ENCODE measurements around the gene TMED3.

Gene TMED3

GRCh38 chr15:79310985-79311900 lies at the start of gene TMED3:
Gene TMED3 (plus strand): TSS chr15:79311112. CDS start chr15:79311250, 138 bp downstream.
- DNase-seq (ENCODE audit: low read depth in 2 of 2, low spot score in 1 of 2): peak; percentile 36 to 65

DNA sequence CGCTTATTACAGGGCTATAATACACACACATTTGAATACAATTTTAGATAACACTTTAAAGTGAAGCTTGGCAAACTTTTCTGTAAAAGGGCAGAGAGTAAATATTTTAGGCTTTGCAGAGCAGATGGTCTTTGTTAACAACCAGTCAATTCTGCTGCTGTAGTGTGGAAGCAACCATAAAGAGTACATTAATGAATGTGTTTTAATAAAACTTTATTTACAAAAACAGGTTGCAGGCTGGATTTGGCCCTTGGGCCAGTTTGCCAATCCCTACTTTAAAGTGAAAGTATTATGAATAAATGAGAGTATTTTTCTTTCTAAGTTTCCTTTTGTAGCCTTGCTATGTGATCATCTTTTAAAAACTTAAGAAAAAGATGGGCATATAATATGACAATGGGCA lies 49.1 kb upstream of the TMED3 start:
- no peak for DNase-seq (ENCODE audit: low read depth in 2 of 2, low spot score in 1 of 2)

DNA sequence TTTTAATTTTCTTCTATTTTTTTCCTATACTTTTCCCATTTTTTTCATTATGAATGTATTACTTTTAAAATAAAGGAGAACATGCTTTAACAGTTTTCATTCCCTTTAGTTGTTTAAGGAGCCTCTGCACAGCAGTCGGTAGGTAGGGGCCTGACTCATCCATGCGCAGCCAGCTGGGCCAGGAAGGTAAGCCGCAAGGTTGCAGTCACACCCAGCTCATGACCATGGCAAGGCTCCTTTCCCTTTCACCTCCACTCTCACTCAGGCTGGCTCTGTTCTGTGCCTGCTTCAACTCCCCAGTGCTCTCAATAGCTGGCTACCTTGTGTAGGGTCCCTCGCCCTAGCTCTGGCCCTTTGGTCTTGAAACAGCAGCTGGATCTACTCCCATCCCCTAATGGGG lies 45.7 kb upstream of the TMED3 start:
- no peak for DNase-seq (ENCODE audit: low read depth in 2 of 2, low spot score in 1 of 2)

DNA sequence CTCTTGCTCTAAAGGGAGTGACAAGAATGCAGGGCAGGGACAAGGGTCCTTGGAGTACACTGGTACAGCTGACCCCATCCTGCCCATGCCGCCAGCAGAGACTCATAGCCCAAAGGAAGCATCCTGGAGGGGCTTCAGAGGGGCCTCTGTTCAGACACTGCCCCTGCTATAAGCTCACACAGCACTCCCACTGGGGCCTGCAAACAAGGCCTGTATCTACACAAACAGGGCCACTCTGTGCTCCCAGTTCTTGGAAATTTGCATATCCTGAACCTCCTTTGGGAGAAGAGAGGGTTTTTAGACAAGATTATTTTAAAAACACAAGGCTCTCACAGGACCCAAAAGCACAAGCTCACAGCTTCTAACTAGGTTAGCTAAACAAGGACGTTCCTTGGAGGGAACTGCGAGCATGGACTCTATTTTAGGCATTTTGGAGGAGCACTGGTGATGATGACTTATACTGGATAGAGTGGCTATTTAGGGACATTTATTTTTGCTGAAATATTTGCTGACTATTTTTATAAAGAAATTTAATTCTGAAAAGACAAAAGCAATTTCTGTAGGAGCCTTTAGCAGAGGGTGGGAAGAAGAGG lies 44.8 kb upstream of the TMED3 start:
- no peak for DNase-seq (ENCODE audit: low read depth in 2 of 2, low spot score in 1 of 2)

DNA sequence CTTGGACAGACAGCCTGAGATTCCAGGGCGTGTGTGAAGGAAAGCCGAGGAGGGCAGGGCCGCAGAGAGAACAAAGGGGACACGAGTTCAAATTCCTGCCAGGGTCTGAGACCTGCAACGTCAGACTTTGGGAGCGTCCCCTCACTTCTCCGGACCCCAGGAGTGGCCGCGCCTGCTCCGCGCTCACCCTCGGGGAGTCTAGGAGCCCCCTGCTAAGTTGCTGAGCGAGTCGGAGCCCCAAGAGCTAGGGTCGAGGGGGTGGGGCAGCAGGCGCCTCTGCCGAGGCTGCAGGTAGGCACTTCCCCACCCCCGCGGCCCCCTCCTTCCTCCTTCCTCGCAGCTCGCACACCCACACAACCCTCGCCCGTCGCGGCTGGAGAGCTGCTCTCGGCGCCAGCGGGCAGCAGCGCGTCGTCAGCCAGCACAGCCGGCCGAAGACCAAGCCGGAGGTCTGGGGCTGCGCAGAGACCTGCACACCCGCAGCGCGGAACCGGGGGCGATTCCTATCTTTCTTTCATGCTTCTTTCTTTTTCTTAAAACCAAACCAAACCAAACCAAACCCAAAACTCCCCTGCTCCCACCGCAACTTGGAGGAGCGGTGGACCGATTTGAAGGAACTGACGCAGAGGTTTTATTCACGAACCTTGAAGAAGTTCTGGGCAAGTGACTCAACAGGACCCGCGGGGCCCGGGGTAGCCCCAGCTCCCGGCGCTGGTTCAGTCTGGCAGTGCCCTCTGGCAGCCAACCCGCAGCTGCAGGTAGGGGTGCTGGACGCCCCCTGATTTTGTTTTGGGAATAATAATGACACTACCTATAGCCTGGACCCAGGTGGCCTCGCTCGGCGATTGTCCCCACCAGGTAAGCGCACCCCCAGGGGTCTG lies 28.3 kb upstream of the TMED3 start, which contains the start of gene ANKRD34C:
Gene ANKRD34C, plus strand, starts transcription at position 352 of the 881 bp plus-strand sequence. CDS start 10,563 bp downstream, outside the sequence.
- no peak for DNase-seq (ENCODE audit: low read depth in 2 of 2, low spot score in 1 of 2)

- peak in 1 of 2 donors; percentile 12 for DNase-seq (ENCODE audit: low read depth in 2 of 2, low spot score in 1 of 2)
Measured at GRCh38 chr15:79283252-79284048, 27.5 kb upstream of the TMED3 start.

DNA sequence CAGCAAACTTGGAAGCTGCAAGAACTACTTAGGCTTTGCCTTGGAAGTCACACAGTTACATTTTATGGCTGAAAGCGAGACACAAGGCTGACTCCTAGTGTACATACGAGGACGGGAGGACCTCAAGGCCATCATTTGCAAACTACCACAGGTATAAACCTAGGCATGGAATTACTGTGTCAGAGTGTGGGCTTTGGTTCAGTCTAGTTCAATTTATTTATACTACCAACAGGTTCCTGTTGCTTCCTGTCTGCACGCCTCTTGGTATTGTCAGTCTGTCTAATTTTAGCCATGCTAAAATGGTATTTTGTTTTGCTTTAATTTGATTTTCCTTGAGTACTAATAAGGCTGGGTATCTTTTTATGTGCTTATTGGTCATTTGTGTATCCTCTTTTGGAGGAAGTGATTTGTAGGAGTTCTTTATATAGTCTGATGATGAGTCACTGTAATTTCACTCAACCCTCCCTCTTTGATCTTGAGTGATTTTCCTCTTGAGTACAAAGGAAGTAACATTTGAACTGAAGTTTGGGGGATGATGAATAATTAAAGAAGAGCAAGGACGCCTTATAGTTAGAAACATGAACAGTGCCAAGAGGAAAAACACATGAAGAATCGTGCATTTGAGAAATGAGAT lies 20.2 kb upstream of the TMED3 start:
- no peak for DNase-seq (ENCODE audit: low read depth in 2 of 2, low spot score in 1 of 2)

DNA sequence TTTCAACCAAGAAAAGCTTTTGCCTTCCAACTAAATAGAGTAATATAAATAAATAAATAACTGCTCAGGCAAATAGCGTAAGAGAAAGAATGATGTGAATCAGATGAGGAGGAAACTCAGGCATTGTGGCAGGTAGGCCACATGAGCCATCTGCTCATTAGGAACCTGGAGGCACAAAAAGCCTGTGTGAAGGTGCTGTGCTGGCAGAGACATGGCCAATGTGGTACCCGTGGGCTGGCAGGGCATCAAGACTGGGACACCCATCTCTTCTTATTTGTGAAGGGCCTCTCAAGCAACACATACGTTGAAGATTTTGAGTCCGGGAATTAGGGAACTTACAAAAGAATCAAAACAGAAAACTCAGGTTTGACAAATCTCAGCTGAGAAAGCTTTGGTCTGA lies 18.9 kb upstream of the TMED3 start:
- DNase-seq (ENCODE audit: low read depth in 2 of 2, low spot score in 1 of 2): no peak

DNA sequence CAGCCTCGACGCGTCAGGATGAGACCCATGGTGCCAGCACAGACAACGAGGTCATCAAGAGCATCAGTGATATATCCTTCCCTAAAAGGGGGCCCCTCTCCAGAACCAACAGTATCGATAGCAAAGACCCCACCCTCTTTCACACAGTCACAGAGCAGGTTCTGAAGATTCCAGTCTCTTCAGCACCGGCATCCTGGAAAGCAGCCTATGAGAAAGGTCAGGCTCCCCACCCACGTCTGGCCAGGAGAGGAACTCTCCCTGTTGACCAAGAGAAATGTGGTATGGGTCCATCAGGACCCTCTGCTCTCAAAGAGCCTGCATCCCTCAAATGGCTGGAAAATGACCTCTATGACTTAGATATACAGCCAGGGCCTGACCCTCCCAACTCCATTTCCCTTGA lies 16.8 kb upstream of the TMED3 start:
- DNase-seq (ENCODE audit: low read depth in 2 of 2, low spot score in 1 of 2): no peak

DNA sequence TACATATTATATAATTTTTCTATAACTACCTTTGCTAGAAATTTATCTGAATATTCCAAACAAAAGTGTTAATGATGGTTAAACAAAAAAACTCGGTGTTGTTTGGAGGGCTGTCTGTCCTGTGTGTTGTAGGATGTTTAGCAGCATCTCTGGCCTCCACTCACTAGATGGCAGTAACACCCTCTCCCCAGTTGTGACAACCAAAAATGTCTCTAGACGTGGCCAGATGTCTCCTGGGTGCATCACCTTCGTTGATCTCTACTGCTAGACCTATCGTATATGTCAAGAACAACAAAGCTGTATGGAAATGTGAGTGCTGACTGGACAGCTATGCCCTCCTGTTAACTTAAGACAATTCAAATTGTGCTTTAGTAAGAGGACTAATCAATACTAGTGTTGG lies 14.3 kb upstream of the TMED3 start:
- no peak for DNase-seq (ENCODE audit: low read depth in 2 of 2, low spot score in 1 of 2)

GRCh38 chr15:79299126-79299840 lies 11.6 kb upstream of the TMED3 start:
- DNase-seq (ENCODE audit: low read depth in 2 of 2, low spot score in 1 of 2): no peak

- DNase-seq (ENCODE audit: low read depth in 2 of 2, low spot score in 1 of 2): no peak
Measured at GRCh38 chr15:79299841-79300235, 11.1 kb upstream of the TMED3 start.

DNA sequence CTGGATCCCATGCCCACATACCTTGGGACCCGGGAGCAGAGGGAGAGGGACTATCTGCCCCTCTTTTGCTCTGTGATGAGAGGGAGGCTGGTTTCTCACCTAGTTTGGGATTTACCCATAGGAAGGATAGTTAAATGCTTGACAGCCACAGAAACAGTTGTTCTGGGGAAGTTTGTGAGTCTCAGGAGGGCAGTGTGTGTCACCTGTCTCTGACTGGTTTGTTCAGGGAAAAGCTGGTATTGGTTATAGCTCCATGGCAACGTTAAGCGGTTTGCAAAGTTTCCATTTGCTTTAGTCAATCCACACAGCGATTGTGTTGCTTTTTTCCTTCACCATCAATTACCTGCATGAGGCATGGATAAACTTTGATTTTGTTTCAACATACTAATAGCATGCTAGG lies 3.7 kb upstream of the TMED3 start:
- no peak for DNase-seq (ENCODE audit: low read depth in 2 of 2, low spot score in 1 of 2)

GRCh38 chr15:79308874-79309273 lies 2.0 kb upstream of the TMED3 start:
- DNase-seq (ENCODE audit: low read depth in 2 of 2, low spot score in 1 of 2): no peak

- no peak for DNase-seq (ENCODE audit: low read depth in 2 of 2, low spot score in 1 of 2)
Measured at GRCh38 chr15:79310612-79310984, 314 bp upstream of the TMED3 start.

DNA sequence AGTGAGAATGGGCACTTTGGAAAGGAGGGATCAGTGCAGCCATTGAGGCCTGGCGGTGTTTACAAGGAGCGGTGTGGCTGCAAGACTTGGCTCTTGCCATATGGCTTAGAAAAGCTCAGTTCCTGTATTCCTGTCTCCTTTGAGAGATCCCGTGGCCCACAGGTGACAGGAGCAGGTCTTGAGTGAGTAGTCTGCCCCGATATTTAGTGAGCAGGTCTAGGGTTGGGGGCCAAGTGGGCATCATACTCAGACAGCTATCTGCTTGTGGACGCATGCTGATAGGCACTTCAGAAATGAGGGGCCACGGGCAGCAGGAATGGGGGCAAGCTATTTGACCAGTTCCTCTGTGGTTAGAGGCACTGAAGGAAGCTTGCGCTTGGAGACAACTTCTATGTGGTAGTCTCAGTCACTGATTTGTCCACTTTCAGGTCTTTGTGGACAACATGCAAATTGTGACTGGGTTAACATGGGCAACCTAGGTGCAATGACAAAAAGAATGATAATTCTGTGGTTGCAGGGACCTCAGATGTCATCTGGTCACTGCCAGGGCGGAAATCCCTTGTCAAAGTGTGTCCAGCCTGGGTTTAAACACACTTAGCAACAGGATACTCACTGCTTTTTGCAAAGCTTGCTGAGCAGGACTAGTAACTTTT lies 1.1 kb downstream of the TMED3 start:
- no peak for DNase-seq (ENCODE audit: low read depth in 2 of 2, low spot score in 1 of 2)

DNA sequence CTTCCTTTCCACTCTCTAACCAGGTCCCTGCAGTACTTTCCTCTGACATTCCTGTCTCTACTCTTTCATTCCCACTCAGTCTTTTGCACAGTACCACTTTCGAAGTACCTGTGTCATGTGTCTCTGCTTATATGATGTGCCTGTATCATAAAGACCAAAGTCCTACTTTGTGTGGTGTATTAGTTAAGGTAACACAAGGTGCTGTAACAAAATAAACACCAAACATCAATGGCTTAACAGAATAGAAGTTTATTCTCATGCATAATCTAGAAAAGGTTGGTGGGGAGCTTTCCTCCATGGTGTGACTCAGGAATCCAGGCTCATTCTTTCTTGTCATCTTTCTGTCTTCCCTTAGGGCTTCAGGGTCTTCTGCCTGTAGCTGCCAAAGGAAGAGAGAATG lies 3.3 kb downstream of the TMED3 start:
- DNase-seq (ENCODE audit: low read depth in 2 of 2, low spot score in 1 of 2): no peak

- no peak for DNase-seq (ENCODE audit: low read depth in 2 of 2, low spot score in 1 of 2)
Measured at GRCh38 chr15:79314811-79315210, 3.9 kb downstream of the TMED3 start.

All from stimulated activated CD8-positive, alpha-beta memory T cell treated with anti-CD3 and anti-CD28 coated beads, Interleukin-4, amount 100 ng/mL, for 4 hours (primary cell).